HG03064 (cell line): Measurements from ENCODE around the gene ST6GALNAC4.

Experiments used
- ATAC-seq: cut with Tn5 transposase; IDR thresholded peaks from one replicate; pipeline ENCODE4 v1.9.1; 2021; ENCODE audit warnings: low read depth; ENCODE audit not compliant: unreplicated experiment

The ST6GALNAC4 gene

DNA sequence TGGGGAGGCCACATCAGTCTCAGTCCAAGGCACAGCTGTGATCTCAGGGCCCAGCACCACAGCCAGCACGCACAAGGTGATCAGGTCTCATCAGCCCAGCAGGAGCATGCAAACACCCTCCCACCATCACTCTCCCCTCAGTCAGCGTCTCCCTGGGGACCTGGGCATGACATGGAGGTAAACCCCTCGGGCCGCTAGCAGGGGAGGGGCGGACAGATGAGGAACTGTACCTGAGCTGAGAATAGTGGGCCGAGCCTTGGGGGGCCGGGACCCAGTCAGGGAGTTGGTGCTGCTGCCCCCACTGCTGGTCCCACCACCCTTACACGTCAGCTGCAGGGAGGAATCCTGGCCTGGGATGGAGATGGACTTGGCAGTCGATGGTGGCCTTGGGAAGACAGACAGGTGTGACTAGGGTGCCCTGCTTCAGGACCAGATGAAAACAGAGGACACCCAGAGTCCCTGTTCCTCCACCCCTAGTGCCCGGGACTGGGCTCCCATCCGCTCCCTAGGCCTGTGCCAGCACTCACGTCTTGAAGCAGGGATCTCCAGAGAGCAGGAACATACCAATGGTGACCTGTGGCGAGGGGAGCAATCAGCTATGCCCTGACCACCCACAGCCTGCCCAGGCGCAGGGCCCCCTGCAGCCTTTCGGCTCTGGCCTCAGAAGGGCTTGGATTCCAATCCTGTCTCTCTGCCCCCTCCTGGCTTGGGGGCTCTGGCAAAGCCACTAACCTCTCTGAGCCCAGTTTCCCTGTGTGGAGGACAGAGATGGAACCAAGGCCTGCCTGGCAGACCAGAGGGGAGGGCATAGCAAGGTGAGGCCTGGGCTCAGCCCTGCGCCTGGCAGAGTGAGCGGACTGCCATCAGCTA lies 31.2 kb upstream of the ST6GALNAC4 start:
- no peak for ATAC-seq

- ATAC-seq: no peak
These were observed 29.9 kb upstream of the ST6GALNAC4 start for GRCh38 chr9:127946728-127947127.

GRCh38 chr9:127945942-127946341 lies 29.1 kb upstream of the ST6GALNAC4 start:
- ATAC-seq: no peak

DNA sequence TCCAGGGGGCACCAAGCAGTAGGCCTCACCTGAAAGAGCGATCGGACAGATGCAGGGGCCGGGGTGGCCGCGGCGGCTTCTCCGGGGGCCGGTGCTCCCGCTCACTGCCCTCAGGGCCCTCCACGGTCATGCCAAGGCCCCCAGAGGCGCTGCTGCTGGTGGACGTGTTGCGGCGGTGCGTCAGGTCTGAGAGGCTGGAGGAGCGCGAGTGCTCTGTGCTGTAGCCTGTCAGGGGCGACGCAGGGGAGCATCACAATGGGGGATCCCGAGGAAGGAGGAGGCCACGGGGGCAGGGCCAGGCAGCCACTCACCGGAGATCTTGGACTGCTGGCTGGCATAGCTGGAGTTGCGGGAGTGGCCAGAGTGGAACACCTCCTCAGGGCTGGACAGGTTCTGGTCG lies 28.5 kb upstream of the ST6GALNAC4 start:
- ATAC-seq: no peak

GRCh38 chr9:127944586-127945218 lies 27.9 kb upstream of the ST6GALNAC4 start:
- no peak for ATAC-seq

- no peak for ATAC-seq
These were observed 26.9 kb upstream of the ST6GALNAC4 start for GRCh38 chr9:127943731-127944144.

DNA sequence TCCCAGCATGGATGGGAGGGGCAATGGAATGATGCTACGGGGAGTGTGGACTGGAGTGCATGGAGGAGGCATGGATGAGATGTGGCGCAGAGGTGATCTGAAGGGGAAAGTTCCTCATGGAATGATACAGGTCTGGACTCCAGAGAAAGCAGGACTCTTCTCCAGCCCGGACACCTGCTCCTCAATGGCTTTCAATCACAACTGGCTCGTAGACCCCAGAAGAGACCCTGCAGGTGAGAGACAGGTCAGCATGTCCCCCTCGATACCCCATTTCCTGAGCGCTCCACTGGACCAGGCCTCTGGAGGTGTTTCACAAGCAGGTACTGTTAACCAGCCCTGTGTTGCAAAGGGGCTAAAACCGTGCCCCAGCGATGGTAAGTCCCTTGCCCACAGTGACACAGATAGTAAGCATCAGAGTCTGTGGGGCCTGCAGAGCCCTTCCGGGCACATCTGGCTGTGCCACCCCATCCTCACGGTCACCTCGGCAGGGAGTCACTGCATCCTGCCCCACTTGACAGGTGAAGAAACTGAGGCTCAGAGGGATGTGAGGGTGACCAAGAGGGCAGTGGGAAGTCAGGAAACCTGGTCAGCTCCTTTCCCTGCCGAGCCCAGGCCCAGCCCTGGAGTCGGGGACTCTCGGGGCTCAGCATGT lies 26.3 kb upstream of the ST6GALNAC4 start:
- ATAC-seq: no peak

- ATAC-seq: no peak
These were observed 25.6 kb upstream of the ST6GALNAC4 start for GRCh38 chr9:127942216-127943010.

DNA sequence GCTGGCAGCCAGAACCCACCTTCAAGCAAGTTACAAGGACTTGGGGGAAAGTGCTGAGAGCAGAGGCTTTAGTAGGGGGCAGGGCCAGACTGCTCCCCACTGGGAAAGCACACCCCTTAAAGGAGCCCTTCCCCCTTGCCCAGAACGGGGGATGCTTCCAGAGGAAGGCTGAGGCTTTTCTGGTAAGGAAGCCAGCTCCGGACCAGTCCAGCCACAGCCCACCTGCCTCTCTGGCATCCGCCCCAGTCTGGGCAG lies 25.0 kb upstream of the ST6GALNAC4 start:
- no peak for ATAC-seq

- ATAC-seq: no peak
These were observed 24.5 kb upstream of the ST6GALNAC4 start for GRCh38 chr9:127941062-127941960.

GRCh38 chr9:127940593-127940992 lies 23.8 kb upstream of the ST6GALNAC4 start:
- no peak for ATAC-seq

DNA sequence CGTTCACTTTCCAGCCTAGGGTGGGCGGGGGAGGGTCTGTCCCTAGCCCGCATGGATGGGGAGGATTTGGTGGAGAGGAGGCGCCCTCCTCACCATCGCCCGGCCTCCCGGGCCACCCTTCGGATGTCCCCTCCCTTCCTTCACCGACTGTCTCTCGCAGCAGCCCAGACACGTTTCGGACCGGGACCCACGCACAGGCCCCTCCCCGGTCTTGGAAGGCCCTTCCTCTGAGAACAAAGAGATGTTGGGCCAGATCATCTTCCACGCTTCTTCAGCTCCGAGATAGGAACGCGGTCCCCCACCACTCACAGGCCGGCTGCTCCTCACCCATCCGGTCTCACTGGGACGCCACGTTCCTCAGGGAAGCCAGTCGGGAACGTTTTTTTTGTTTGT lies 21.5 kb upstream of the ST6GALNAC4 start:
- ATAC-seq: no peak

DNA sequence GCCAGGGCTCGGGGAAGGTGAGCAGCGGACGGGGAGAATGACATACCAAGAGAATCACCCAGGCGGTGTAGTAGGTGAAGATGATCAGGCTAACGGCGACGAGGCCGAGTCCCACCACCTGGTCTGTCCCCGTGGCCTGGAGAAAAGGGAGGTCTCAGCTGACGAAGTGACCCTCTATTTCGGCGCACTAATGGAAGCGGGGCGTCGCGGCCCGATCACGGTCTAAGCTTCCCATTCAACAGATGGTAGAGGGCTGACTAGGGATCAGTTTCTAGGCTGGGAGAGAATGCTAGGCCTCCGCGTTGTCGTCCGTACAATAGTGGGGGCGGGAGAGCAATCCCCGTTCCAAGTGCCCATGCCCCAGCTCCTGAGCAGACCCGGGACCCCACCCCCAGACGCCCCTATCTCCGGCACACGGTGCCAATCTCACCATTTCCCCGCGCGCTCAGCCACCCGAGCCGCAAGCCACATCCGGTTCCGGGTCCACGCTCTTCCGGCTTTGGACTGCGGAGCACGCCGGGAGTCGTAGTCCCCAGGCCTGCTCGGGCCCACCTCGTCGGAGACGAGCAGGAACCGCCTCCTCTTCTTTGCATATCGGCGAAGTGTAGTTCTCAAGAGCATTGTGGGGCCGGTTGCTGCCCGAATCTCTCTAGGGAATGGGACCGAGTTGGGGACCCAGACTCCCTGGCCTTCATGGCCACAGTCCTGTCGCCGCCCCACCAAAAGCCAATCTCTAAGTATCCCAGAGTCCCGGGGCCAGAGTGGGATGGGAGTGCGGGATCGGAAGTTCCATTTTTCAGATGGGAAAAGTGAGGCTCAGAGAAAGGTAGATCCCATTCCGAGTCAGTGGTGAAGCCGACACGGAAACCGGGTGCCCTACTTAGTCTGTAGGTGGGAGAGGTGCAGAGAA lies 20.8 kb upstream of the ST6GALNAC4 start, which contains the start of gene DPM2:
TSS of gene DPM2 (minus strand) at position 467 of the 910 bp plus-strand sequence. CDS start at position 433, 34 bp downstream.
- ATAC-seq: peak; percentile 83

DNA sequence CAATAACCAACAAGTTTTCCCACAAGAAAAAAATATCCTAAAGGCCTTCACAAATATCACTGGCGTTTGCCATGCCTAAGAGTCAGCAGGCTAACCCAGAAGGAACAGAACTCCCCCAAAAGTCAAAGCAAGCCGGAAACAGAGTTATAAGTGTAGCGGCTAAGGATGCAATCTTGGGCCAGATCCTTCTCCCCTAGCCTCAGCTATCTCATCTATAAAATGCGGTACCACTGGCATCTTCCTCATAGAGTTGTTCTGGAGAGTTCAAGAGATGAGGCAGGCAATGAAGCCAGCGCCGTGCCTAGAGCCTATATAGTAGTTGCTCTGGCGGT lies 20.2 kb upstream of the ST6GALNAC4 start:
- ATAC-seq: no peak

GRCh38 chr9:127936347-127936852 lies 19.6 kb upstream of the ST6GALNAC4 start:
- ATAC-seq: no peak

DNA sequence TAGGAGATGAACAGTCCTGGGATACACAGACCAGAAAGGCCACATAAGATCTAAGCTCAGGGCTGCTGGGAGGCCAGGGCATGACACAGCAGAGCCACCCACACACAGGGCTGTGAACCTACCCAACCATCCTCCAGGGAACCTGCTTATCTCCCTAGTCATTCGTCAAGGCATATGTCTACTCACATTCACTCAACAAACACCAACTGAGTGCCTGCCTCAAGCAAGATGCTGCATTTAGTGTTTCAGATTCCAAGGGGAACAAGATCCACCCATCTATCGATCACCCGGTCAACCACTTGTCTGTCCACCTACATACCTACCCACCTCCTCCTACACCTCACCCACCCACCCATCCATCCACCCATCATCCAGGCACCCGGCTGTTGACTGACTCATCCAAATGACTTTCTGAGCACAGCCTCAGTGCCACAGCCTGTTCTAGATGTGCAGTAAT lies 19.0 kb upstream of the ST6GALNAC4 start:
- no peak for ATAC-seq

DNA sequence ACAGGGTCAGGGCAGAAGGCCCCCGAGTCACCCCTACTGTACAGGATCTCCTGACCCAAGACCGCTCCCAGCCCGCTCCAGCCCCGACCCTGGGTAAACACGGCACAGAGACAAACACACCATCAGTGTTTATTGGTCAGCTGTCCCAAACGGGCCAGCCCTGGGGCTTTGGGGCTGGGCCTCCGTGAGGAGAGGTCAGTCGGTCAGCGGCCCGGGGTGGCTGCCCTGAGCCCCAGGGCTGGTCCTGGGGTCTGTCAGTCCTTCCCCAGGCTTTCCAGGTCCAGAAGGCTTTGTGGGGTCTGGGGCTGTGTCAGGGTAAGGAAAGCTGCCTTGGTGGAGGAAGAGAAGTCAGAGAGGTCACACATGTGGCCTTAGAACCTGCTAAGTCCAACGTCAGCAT lies 18.1 kb upstream of the ST6GALNAC4 start:
- ATAC-seq: no peak

DNA sequence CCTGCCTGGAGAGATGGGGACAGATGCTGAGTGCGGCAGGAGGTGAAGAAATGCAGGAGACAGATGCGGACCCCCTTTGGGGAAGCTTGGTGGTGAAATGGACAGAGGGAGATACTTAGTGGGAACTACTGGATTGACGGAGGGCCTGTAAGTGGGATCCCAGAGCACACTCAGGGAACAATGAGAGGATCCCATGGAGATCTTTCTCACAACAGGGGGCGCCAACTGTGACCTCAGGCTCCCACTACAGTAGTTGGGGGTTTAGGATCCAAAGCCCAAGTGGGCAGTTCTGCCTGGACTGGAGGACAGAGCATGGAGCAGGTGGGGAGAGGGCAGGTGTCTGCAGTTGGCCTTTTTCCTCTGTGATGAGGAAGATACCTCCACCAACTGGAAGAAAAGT lies 17.4 kb upstream of the ST6GALNAC4 start:
- no peak for ATAC-seq
